ENCODE data around the gene ZBTB42. TPM values are rescaled to one million over a fixed set of nuclear protein-coding genes. Genes with fewer than 3 reads are reported as not detected.
A peak's percentile ranks its signal among the peaks of the same experiment; 100 is the strongest.

The ZBTB42 gene
- total and polyA plus RNA-seq, 12 donors = 1.8 to 9.2 (median 5.9) TPM

DNA sequence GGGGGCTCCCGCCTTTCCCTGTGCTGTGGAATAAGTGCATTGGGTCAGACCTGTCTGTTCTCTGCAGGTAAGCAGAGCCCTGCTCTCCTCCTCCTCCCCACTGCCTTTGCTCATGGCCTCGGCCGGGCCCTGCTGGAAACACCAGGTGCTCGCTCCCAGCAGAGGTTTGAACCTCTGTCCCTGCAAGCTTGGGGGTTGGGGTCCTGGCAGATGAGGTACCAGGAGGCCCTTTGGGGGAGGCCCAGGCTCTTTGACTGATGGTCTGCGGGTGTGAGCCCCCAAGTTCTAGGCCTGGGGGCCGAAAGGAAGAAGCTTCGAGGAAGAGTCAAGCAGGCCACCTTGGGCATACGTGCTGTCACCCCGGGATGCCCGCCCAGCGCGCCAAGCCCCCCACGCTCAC, 42.1 kb downstream of the ZBTB42 start:
- H3K4me3 ChIP-seq = peak overlapping the region in 8 of 10 donors; percentile 38 to 66 (median 54)
- no peak for DNase-seq

DNA sequence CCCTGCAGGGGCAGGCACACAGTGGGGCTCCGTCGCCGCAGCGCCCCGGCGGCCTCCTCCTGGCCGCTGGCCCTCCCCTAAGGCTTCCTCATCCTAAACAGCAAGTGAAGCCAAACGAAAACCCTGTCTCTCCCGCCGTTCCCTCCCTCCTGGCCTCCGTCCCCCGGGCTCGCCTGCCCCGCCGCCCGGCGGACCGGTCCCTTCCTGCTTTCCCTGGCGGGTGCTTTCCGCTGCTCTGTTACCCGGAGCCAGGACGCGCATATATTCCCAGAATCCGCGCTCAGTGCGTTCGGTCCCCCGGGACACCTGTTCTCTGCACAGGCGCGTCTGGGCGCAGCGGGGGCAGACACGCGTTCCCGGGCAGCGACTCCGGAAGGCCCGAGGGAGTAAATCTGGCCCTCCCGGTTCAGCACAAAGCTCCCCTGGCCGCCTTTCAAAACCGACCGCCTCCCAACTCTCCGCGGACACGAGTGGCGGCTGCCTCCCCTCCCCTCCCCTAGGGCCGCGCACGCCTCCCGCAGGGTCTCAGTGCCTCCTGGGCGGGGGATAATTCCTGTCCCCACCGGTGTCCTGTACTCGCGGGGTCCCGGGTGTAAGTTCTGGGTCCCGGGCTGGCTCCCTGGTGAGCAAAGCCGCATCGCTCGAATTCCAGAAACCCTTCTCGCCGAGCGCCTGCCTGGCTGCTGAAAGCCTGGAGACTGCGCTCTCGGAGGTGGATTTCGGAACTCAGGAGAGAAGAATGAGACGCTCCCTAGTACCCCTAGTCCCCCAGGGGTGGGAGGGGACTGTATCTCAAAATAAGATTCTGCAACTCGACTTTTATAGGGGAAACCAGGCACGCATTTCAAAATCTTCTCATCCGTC, 42.8 kb downstream of the ZBTB42 start:
- intact Hi-C loops (cut with DNase I) = no loop called here
- WGBS, 2 donors = 1% methylated on average over 67 to 69 of the region's 69 CpGs
- H3K27ac ChIP-seq = no peak overlapping the region
- peaks cover 2 to 77% (median 44%) of the 10 kb centered on the region in 7 donors for H3K27me3 ChIP-seq
- TF ChIP-seq, protein P1, sequence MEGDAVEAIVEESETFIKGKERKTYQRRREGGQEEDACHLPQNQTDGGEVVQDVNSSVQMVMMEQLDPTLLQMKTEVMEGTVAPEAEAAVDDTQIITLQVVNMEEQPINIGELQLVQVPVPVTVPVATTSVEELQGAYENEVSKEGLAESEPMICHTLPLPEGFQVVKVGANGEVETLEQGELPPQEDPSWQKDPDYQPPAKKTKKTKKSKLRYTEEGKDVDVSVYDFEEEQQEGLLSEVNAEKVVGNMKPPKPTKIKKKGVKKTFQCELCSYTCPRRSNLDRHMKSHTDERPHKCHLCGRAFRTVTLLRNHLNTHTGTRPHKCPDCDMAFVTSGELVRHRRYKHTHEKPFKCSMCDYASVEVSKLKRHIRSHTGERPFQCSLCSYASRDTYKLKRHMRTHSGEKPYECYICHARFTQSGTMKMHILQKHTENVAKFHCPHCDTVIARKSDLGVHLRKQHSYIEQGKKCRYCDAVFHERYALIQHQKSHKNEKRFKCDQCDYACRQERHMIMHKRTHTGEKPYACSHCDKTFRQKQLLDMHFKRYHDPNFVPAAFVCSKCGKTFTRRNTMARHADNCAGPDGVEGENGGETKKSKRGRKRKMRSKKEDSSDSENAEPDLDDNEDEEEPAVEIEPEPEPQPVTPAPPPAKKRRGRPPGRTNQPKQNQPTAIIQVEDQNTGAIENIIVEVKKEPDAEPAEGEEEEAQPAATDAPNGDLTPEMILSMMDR (IDR thresholded peaks at IDR 0.05) = no peak
- no peaks in the 10 kb centered on the region for H3K36me3 ChIP-seq
- ATAC-seq (peak; percentile 25 to 77 (median 65)), DNase-seq (peak in 1 of 2 donors; percentile 19)
- no peaks in the 10 kb centered on the region for H3K9me3 ChIP-seq
- peaks cover 5 to 20% (median 17%) of the 10 kb centered on the region in 9 donors for H3K4me1 ChIP-seq
- peak overlapping the region; percentile 26 to 66 (median 46) for H3K4me3 ChIP-seq

More for the DNA sequence above, 42.1 kb downstream of the ZBTB42 start:
- Histone ChIP-seq H3K27ac (no peak overlapping the region), H3K4me1 (peaks cover 5 to 20% (median 17%) of the 10 kb centered on the region in 9 donors), H3K9me3 (no peaks in the 10 kb centered on the region), H3K36me3 (no peaks in the 10 kb centered on the region), H3K27me3 (peaks cover 2 to 71% (median 44%) of the 10 kb centered on the region in 7 donors)
- TF ChIP-seq, protein P1 (IDR thresholded peaks at IDR 0.05) = no peak
- intact Hi-C loops (cut with DNase I) = no loop called here
- ATAC-seq = no peak
- 31 to 34% methylated on average over 13 of the region's 13 CpGs for WGBS, 2 donors

DNA sequence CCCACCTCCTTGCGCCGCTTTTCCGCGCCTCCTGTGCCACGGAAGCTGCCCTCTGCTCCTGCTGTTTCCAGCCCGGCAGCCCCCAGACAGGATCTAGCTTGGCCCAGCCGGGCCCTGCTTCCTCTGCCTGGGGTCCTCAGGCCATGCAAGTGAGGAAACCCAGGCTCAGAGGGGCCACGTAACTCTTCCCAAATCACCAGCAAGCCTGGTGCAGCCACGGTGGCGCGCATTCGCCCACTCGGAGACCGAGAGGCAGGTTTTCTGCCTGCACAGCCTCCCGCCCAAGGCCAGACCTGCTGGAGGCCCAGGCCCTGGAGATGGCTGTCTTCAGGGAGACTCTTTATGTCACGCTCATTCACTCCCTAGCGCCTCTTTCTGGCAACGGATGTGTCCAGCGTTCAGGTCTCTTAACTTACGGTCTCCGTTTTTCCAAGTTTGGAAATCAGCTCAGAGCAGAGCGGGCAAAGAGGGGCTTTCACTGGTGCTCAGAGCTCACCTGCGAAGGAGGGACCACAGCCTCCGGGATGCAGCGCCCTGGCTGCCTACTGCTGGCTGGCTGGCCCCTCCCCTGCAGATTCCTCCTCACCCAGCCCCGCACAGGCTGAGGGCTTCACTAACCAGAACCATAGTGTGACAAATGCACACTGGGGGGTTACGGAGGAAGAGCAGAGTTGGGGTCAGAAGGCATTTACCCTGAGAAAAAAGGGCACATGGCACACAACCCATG, 43.6 kb downstream of the ZBTB42 start:
- peaks cover 5 to 20% (median 17%) of the 10 kb centered on the region in 9 donors for H3K4me1 ChIP-seq
- H3K27me3 ChIP-seq = peaks cover 2 to 84% (median 44%) of the 10 kb centered on the region in 7 donors
- no peaks in the 10 kb centered on the region for H3K36me3 ChIP-seq
- WGBS, 2 donors = 9 to 15% methylated on average over 27 of the region's 27 CpGs
- intact Hi-C loops (cut with DNase I) = loop anchor here in 1 of 10 donors (5.0 kb wide), 1 partner anchor 242 kb away; the partner anchor contains the start of gene TMEM179
- TF ChIP-seq, protein P1 (IDR thresholded peaks at IDR 0.05) = no peak
- H3K4me3 ChIP-seq = peak overlapping the region in 9 of 10 donors; percentile 36 to 66 (median 51)
- no peak for DNase-seq
- peak in 7 of 8 donors; percentile 18 to 65 (median 40) for ATAC-seq
- no peaks in the 10 kb centered on the region for H3K9me3 ChIP-seq
- no peak overlapping the region for H3K27ac ChIP-seq

DNA sequence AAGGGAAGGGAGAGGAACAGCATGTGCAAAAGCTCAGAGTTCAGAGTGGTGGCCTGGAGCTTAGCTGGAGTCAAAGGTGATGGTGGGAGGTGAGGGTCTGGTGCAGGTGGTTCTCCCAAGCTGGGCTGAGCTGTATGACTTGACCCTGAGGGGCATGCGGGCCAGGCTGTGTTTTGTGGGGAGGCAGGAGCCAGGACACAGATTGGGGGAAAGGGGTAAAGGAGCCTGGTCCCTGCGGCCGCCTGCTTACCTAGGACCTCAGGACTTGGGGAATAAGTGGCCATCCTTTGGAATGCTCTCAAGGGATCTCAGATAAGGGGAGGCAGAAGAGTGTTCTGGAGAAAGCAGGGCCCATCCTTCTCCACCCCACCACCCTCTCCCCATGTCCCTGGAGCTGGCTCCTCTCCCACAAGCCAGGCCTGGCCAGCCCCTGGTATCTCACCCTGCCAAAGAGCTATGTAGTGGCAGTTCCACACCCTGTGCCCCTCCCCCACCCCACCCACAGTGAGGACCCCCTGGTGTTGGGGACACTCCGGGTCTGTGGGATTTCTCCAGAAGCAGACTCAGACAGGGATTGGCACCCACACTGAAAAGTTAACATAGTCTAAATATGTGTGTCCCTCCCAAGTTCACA, 44.2 kb downstream of the ZBTB42 start:
- ATAC-seq = peak in 1 of 8 donors; percentile 35
- DNase-seq = no peak
- TF ChIP-seq, protein P1 (IDR thresholded peaks at IDR 0.05) = no peak
- no peak overlapping the region for H3K4me3 ChIP-seq
- WGBS, 2 donors = 89 to 92% methylated on average over 4 of the region's 4 CpGs
- H3K27me3 ChIP-seq = peaks cover 2 to 87% (median 44%) of the 10 kb centered on the region in 7 donors
- no peak overlapping the region for H3K27ac ChIP-seq
- H3K4me1 ChIP-seq = peaks cover 5 to 20% (median 17%) of the 10 kb centered on the region in 9 donors
- no peaks in the 10 kb centered on the region for H3K36me3 ChIP-seq
- intact Hi-C loops (cut with DNase I) = loop anchor here in 1 of 10 donors (5.0 kb wide), 1 partner anchor 243 kb away; the partner anchor contains the start of gene TMEM179
- H3K9me3 ChIP-seq = no peaks in the 10 kb centered on the region

Data from heart right ventricle (tissue), 16 donors.